Stimulated activated CD4-positive, alpha-beta T cell treated with anti-CD3 and anti-CD28 coated beads, Interleukin-2, amount 100 ng/mL, for 24 hours (primary cell): ENCODE measurements around the gene NAA40.
"Not testable (repeated sequence)": the region's sequence is repeated elsewhere in the genome, so short reads cannot be mapped to it uniquely, and the experiment has no call there.

ENCODE experiments used
- DNase-seq, 2 donors: peaks; one replicate each; pipeline ENCODE4 v3.0.0-alpha.2; 2020

NAA40 gene

GRCh38 chr11:63940786-63941185 is 2.0 kb downstream of the NAA40 start:
- no peak for DNase-seq

- DNase-seq = no peak
Measured at GRCh38 chr11:63941901-63942300, 3.1 kb downstream of the NAA40 start.

- DNase-seq = no peak
Measured at GRCh38 chr11:63942803-63943202, 4.0 kb downstream of the NAA40 start.

GRCh38 chr11:63944987-63945386 is 6.2 kb downstream of the NAA40 start:
- no peak for DNase-seq

- DNase-seq = peak; percentile 52 to 56
Measured at GRCh38 chr11:63945477-63946163, 6.8 kb downstream of the NAA40 start.

GRCh38 chr11:63951779-63952536 is 13.2 kb downstream of the NAA40 start:
- DNase-seq = peak in 1 of 2 donors; percentile 27

- no peak for DNase-seq
Measured at GRCh38 chr11:63952570-63952969, 13.8 kb downstream of the NAA40 start.

- no peak for DNase-seq
Measured at GRCh38 chr11:63958008-63958407, 19.2 kb downstream of the NAA40 start.

- DNase-seq = peak in 1 of 2 donors; percentile 11
Measured at GRCh38 chr11:63961608-63962412, 23.0 kb downstream of the NAA40 start.

GRCh38 chr11:63963895-63964294 is 25.1 kb downstream of the NAA40 start:
- DNase-seq = not testable (repeated sequence)

GRCh38 chr11:63966444-63966843 is 27.6 kb downstream of the NAA40 start:
- no peak for DNase-seq

- no peak for DNase-seq
Measured at GRCh38 chr11:63969461-63969860, 30.7 kb downstream of the NAA40 start.

GRCh38 chr11:63970902-63971301 is 32.1 kb downstream of the NAA40 start:
- DNase-seq = no peak

- not testable (repeated sequence) for DNase-seq
Measured at GRCh38 chr11:63973912-63974258, 35.1 kb downstream of the NAA40 start.

GRCh38 chr11:63974259-63975143 is 35.7 kb downstream of the NAA40 start, which contains the start of gene COX8A:
Gene COX8A, plus strand, starts transcription at chr11:63974620. Its CDS starts 61 bp downstream, at chr11:63974681.
- peak; percentile 92 to 95 for DNase-seq

GRCh38 chr11:63978551-63979239 is 39.9 kb downstream of the NAA40 start:
- DNase-seq = no peak

GRCh38 chr11:63979426-63979825 is 40.6 kb downstream of the NAA40 start:
- no peak for DNase-seq

GRCh38 chr11:63985812-63986155 is 47.0 kb downstream of the NAA40 start:
- DNase-seq = peak; percentile 74 to 77

- peak; percentile 88 to 91 for DNase-seq
Measured at GRCh38 chr11:63986156-63986931, 47.5 kb downstream of the NAA40 start, which contains the start of gene OTUB1. Gene OTUB1, plus strand, starts transcription at chr11:63986438. Its CDS starts 19 bp downstream, at chr11:63986457.

GRCh38 chr11:63986932-63987513 is 48.2 kb downstream of the NAA40 start:
- DNase-seq = no peak

GRCh38 chr11:63991558-63991957 is 52.8 kb downstream of the NAA40 start:
- no peak for DNase-seq
